ENCODE data around the gene SUSD6. TPM values are rescaled to one million over a fixed set of nuclear protein-coding genes. Genes with fewer than 3 reads are reported as not detected.

The SUSD6 gene
- total RNA-seq, 4 donors from 2014 or later: 11.9 to 26.3 (median 16.2) TPM

GRCh38 chr14:69573831-69574262, 37.5 kb upstream of the SUSD6 start:
- TF ChIP-seq POLR2A (IDR thresholded peaks at IDR 0.05): no peak
- TF ChIP-seq CTCF (IDR thresholded peaks at IDR 0.05 in 4 of 5, conservative IDR thresholded peaks at IDR 0.05 in 1 of 5): no peak
- DNase-seq (no peak), ATAC-seq (no peak)
- no peak overlapping the region for H3K27ac ChIP-seq
- H3K4me1 ChIP-seq: peaks cover 8 to 31% of the 10 kb centered on the region in 2 donors
- H3K4me3 ChIP-seq: peak overlapping the region in 3 of 4 donors; percentile 28 to 37 (median 29)
- no peaks in the 10 kb centered on the region for H3K36me3 ChIP-seq
- no peaks in the 10 kb centered on the region for H3K9me3 ChIP-seq
- H3K27me3 ChIP-seq: peaks cover 63 to 76% (median 71%) of the 10 kb centered on the region in 3 donors
- intact Hi-C loops (cut with DNase I; ENCODE audit: low total_unique reads) (no loop called here), in situ Hi-C loops (cut with MboI; ENCODE audit: low sequenced_read_pairs in 4 of 4) (no loop called here)

GRCh38 chr14:69574263-69574953, 37.0 kb upstream of the SUSD6 start, which contains the start of gene CCDC177:
Gene CCDC177 (minus strand): TSS chr14:69574871. CDS start chr14:69573622, 1,249 bp downstream.
- Histone ChIP-seq H3K36me3 (no peaks in the 10 kb centered on the region), H3K4me3 (peak within 1 kb of the TSS; percentile 23 to 37 (median 28)), H3K27ac (no peak within 1 kb of the TSS), H3K9me3 (no peaks in the 10 kb centered on the region), H3K4me1 (peaks cover 8 to 31% of the 10 kb centered on the region in 2 donors), H3K27me3 (peaks cover 58 to 71% (median 65%) of the 10 kb centered on the region in 3 donors)
- intact Hi-C loops (cut with DNase I; ENCODE audit: low total_unique reads) (no loop called here), in situ Hi-C loops (cut with MboI; ENCODE audit: low sequenced_read_pairs in 4 of 4) (no loop called here)
- DNase-seq: no peak
- ATAC-seq: peak in 1 of 2 donors; percentile 49
- TF ChIP-seq CTCF (IDR thresholded peaks at IDR 0.05 in 4 of 5, conservative IDR thresholded peaks at IDR 0.05 in 1 of 5) (peak; percentile 51 to 82 (median 56)), POLR2A (IDR thresholded peaks at IDR 0.05) (no peak)

- H3K4me3 ChIP-seq: peak overlapping the region in 2 of 4 donors; percentile 23 to 28
- no peaks in the 10 kb centered on the region for H3K9me3 ChIP-seq
- H3K27me3 ChIP-seq: peaks cover 52 to 66% (median 60%) of the 10 kb centered on the region in 3 donors
- intact Hi-C loops (cut with DNase I; ENCODE audit: low total_unique reads) (no loop called here), in situ Hi-C loops (cut with MboI; ENCODE audit: low sequenced_read_pairs in 4 of 4) (no loop called here)
- H3K27ac ChIP-seq: no peak overlapping the region
- DNase-seq (no peak), ATAC-seq (no peak)
- TF ChIP-seq CTCF (IDR thresholded peaks at IDR 0.05 in 4 of 5, conservative IDR thresholded peaks at IDR 0.05 in 1 of 5) (no peak), POLR2A (IDR thresholded peaks at IDR 0.05) (no peak)
- peaks cover 8 to 31% of the 10 kb centered on the region in 2 donors for H3K4me1 ChIP-seq
- H3K36me3 ChIP-seq: no peaks in the 10 kb centered on the region
Measured at GRCh38 chr14:69574954-69575295, 36.5 kb upstream of the SUSD6 start.

GRCh38 chr14:69579476-69579875, 31.9 kb upstream of the SUSD6 start:
- no peaks in the 10 kb centered on the region for H3K9me3 ChIP-seq
- in situ Hi-C loops (cut with MboI; ENCODE audit: low sequenced_read_pairs in 4 of 4) (no loop called here), intact Hi-C loops (cut with DNase I; ENCODE audit: low total_unique reads) (no loop called here)
- peaks cover 14 to 26% (median 19%) of the 10 kb centered on the region in 3 donors for H3K27me3 ChIP-seq
- no peak overlapping the region for H3K4me3 ChIP-seq
- DNase-seq (no peak), ATAC-seq (no peak)
- TF ChIP-seq CTCF (IDR thresholded peaks at IDR 0.05 in 4 of 5, conservative IDR thresholded peaks at IDR 0.05 in 1 of 5) (no peak), POLR2A (IDR thresholded peaks at IDR 0.05) (no peak)
- H3K4me1 ChIP-seq: peaks cover 6 to 14% of the 10 kb centered on the region in 2 donors
- no peaks in the 10 kb centered on the region for H3K36me3 ChIP-seq
- no peak overlapping the region for H3K27ac ChIP-seq
